Stimulated activated effector memory CD8-positive, alpha-beta T cell treated with anti-CD3 and anti-CD28 coated beads, Interleukin-12 subunit alpha, Interleukin-12 subunit beta, amount 100 ng/mL, for 72 hours (primary cell): ENCODE results near the gene KRT23.

ENCODE experiments used
- ATAC-seq: fragments of 150-1000 bp; cut with Tn5 transposase; 2 replicates; pipeline ENCODE4 v1.10.0; 2021
- DNase-seq, 2 donors: peaks; one replicate each; pipeline ENCODE4 v3.0.0; 2021 to 2022; ENCODE audit warnings: low spot score in 2 of 2
- H3K27ac Mint-ChIP-seq: one replicate; pipeline ENCODE4 v1.8.0; 2022; ENCODE audit warnings: mild to moderate bottlenecking, mixed read lengths
- H3K36me3 Mint-ChIP-seq: one replicate; pipeline ENCODE4 v1.8.0; 2022; ENCODE audit warnings: mild to moderate bottlenecking, mixed read lengths
- H3K4me1 Mint-ChIP-seq: one replicate; pipeline ENCODE4 v1.8.0; 2022; ENCODE audit warnings: mixed read lengths
- H3K4me3 Mint-ChIP-seq: one replicate; pipeline ENCODE4 v1.8.0; 2022; ENCODE audit warnings: mild to moderate bottlenecking, mixed read lengths
- H3K9me3 Mint-ChIP-seq: one replicate; pipeline ENCODE4 v1.8.0; 2022; ENCODE audit warnings: mixed read lengths

Gene KRT23

DNA sequence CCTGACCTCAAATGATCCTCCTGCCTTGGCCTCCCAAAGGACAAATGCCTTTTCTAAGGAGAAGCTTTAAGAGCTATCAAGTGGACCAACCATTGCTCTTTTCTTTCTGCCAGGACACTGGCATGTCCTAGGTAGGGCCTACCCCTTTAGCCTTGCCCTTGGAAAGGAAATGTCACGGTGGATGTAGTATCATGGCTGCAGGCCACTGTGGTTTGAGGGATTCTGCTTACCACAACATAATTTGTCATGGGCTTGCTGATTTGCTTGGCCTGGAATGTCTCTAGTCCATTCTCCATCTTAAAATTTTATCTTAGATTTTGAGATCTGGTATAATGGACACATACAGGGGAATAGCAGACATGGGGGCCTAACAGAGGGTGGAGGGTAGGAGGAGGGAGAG, 58.4 kb downstream of the KRT23 start:
- H3K4me3 Mint-ChIP-seq: no peak overlapping the region
- ATAC-seq (no peak), DNase-seq (no peak)
- no peaks in the 10 kb centered on the region for H3K4me1 Mint-ChIP-seq
- no peaks in the 10 kb centered on the region for H3K36me3 Mint-ChIP-seq
- H3K9me3 Mint-ChIP-seq: no peaks in the 10 kb centered on the region
- no peak overlapping the region for H3K27ac Mint-ChIP-seq

DNA sequence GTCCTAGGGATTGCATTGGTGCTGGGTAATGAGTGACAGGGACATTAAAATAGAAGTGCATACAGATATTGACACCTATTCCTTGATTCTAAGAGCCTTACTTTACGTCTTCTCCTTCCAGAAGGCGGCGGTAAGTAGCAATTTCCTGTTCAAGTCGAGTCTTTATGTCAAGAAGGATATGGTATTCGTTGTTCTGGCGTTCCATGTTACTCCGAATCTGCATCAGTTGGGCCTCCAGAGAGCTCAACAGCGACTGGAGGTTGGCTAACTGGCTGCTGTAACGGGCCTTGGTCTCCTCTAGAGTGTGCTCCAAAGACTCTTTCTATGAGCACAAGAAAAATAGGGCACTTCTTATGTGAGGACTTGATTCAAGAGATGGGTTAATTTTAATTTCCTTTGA, 59.4 kb downstream of the KRT23 start:
- Mint-ChIP-seq H3K4me1 (no peaks in the 10 kb centered on the region), H3K27ac (no peak overlapping the region), H3K36me3 (no peaks in the 10 kb centered on the region), H3K9me3 (no peaks in the 10 kb centered on the region), H3K4me3 (no peak overlapping the region)
- DNase-seq (no peak), ATAC-seq (no peak)

DNA sequence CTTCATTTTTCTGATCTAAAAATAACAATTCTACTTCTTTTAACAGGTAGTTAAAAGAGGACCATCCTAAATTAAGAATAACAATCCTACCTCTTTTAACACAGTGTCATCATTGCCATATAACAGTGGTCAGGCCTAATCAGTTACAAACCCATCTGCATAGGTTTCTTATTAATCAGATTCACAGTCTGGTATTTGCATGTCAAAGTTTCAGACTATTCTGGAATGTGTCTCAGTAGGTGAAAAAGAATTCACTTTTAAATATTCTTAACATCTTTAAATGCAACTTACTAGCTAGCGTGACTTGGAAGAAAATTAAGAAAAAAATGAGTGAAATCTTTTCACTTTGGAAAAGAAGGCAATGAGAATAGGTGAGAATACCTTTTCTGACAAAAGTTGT, 63.6 kb downstream of the KRT23 start:
- no peak for ATAC-seq
- no peak overlapping the region for H3K27ac Mint-ChIP-seq

DNA sequence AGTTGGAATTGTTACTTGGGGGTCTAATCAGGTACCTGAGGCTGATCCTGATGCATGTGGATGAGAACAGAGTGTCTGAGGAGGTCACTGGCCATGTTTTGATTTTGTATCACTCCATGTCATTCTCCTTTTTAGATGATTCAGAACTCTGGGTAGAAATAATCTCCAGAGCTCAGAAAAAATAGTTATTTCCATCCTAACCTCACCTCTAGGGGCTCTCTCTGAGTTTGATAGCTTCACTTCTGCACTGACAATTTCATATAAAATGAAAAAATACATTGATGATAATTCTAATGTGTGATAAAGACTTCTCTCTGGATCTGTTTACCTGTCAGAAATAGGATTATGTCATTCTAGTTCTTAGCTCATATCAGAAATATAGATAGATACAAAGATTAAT, 64.2 kb downstream of the KRT23 start:
- Mint-ChIP-seq H3K4me3 (no peak overlapping the region), H3K27ac (no peak overlapping the region), H3K4me1 (no peaks in the 10 kb centered on the region), H3K9me3 (no peaks in the 10 kb centered on the region), H3K36me3 (no peaks in the 10 kb centered on the region)
- ATAC-seq: no peak
- DNase-seq: no peak

More for the DNA sequence above, 63.6 kb downstream of the KRT23 start:
- no peaks in the 10 kb centered on the region for H3K9me3 Mint-ChIP-seq
- DNase-seq: no peak
- no peaks in the 10 kb centered on the region for H3K4me1 Mint-ChIP-seq
- H3K4me3 Mint-ChIP-seq: no peak overlapping the region
- H3K36me3 Mint-ChIP-seq: no peaks in the 10 kb centered on the region
